HG03039 (cell line): ENCODE measurements around the gene GPR149.
A peak's percentile ranks its signal among the peaks of the same experiment; 100 is the strongest.
"Not testable (repeated sequence)": the region's sequence is repeated elsewhere in the genome, so short reads cannot be mapped to it uniquely, and the experiment has no call there.

ENCODE experiments used
- ATAC-seq: cut with Tn5 transposase; IDR thresholded peaks from one replicate; pipeline ENCODE4 v1.9.1; 2021; ENCODE audit warnings: mild to moderate bottlenecking, moderate library complexity; ENCODE audit not compliant: unreplicated experiment

Gene GPR149

GRCh38 chr3:154430014-154430413 is at the start of gene GPR149:
GPR149 (minus strand) TSS chr3:154430190; CDS start chr3:154429615, 575 bp downstream.
- no peak for ATAC-seq

- no peak for ATAC-seq
These were observed 43.8 kb upstream of the GPR149 start for GRCh38 chr3:154473769-154474168.

- ATAC-seq = no peak
These were observed 39.6 kb upstream of the GPR149 start for GRCh38 chr3:154469585-154469984.

- ATAC-seq = no peak
These were observed 34.6 kb upstream of the GPR149 start for GRCh38 chr3:154464440-154465190.

- ATAC-seq = no peak
These were observed 28.6 kb upstream of the GPR149 start for GRCh38 chr3:154458560-154458959.

GRCh38 chr3:154439081-154439480 is 9.1 kb upstream of the GPR149 start:
- ATAC-seq = not testable (repeated sequence)

GRCh38 chr3:154431043-154431442 is 1.1 kb upstream of the GPR149 start:
- ATAC-seq = no peak

- ATAC-seq = no peak
These were observed 1.4 kb downstream of the GPR149 start for GRCh38 chr3:154428286-154429206.

GRCh38 chr3:154427685-154428285 is 2.2 kb downstream of the GPR149 start:
- ATAC-seq = no peak

GRCh38 chr3:154422694-154423093 is 7.3 kb downstream of the GPR149 start:
- no peak for ATAC-seq

- ATAC-seq = no peak
These were observed 8.9 kb downstream of the GPR149 start for GRCh38 chr3:154421083-154421482.

- ATAC-seq = peak; percentile 95
These were observed 31.7 kb downstream of the GPR149 start for GRCh38 chr3:154398084-154398967.

GRCh38 chr3:154389861-154390260 is 40.1 kb downstream of the GPR149 start:
- ATAC-seq = no peak

- ATAC-seq = no peak
These were observed 45.5 kb downstream of the GPR149 start for GRCh38 chr3:154384479-154384878.

GRCh38 chr3:154378311-154378710 is 51.7 kb downstream of the GPR149 start:
- no peak for ATAC-seq

- ATAC-seq = no peak
These were observed 62.8 kb downstream of the GPR149 start for GRCh38 chr3:154367221-154367620.

GRCh38 chr3:154364849-154365248 is 65.1 kb downstream of the GPR149 start:
- no peak for ATAC-seq

- ATAC-seq = no peak
These were observed 68.9 kb downstream of the GPR149 start for GRCh38 chr3:154361099-154361498.

- no peak for ATAC-seq
These were observed 74.0 kb downstream of the GPR149 start for GRCh38 chr3:154356009-154356408.

GRCh38 chr3:154349223-154349622 is 80.8 kb downstream of the GPR149 start:
- no peak for ATAC-seq
